Endometrial microvascular endothelial cells (primary cell): ENCODE measurements around the gene DTD1. TPM values are rescaled to one million over a fixed set of nuclear protein-coding genes. Genes with fewer than 3 reads are reported as not detected.
"Not testable (repeated sequence)": the region's sequence is repeated elsewhere in the genome, so short reads cannot be mapped to it uniquely, and the experiment has no call there.

Experiments
- in situ Hi-C: cut with HindIII; loops from 2 replicates; pipeline ENCODE4 v1.10.0; 2017; ENCODE audit warnings: low sequenced_read_pairs, low pct_unique_long_range_greater_than_20kb; ENCODE audit errors: inconsistent ontology term
- total RNA-seq: library from RNA; depleted of rRNA; stranded (reverse); fragments of >200 nt; gene quantifications from one replicate; pipeline ENCODE4 v1.2.3, GENCODE V29; 2015; ENCODE audit errors: inconsistent ontology term

The DTD1 gene
- total RNA-seq, 1 donor from 2014 or later: 69.3 TPM

DNA sequence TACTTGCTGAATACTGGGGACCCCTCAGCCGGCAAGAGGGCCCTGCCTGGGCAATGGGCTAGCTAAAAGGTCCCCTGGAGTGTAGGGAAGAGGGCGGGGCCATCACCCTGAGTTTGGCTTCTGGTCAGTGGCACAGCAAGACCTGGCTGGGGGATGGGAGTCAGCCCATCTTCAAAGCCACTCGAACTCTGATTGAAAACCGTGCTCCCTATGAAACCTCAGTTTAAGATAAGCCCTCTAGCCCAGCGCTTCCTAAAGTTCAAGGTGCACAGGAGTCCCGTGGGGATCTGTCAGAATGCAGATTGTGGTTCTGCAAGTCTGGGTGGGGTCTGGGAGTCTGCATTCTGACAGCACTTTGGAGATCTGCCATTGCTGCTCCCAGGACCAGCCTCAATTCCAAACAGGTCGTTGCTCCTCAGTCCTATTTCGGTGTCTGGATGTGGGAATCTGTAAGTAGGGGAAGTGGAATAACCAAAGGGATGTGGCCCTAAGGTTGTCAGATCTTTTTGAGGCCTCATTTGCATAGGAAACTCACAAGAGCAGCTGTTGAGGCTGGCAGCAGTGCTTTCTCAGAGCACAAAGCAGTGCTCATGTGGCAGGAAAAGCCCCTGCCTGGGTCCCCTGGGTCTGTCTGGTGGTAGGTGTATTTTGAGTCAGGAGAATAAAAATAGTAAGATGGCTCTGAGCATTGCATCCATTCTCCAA, 140.5 kb downstream of the DTD1 start:
- in situ Hi-C loops: no loop called here

DNA sequence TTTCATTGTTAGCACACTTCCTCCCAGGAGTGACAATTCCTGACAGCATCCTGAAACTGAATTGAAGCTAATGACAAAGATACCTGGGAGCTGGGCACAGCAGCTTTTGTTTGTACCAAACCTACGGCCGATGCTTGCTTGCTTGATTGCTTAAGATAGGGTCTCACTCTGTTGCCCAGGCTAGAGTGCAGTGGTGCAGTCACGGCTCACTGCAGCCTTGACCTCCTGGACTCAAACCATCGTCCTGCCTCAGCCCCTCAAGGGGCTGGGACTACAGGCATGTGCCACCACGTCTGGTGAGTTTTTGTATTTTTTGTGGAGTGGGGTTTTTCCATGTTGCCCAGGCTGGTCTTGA, 141.0 kb downstream of the DTD1 start:
- in situ Hi-C loops: no loop called here

DNA sequence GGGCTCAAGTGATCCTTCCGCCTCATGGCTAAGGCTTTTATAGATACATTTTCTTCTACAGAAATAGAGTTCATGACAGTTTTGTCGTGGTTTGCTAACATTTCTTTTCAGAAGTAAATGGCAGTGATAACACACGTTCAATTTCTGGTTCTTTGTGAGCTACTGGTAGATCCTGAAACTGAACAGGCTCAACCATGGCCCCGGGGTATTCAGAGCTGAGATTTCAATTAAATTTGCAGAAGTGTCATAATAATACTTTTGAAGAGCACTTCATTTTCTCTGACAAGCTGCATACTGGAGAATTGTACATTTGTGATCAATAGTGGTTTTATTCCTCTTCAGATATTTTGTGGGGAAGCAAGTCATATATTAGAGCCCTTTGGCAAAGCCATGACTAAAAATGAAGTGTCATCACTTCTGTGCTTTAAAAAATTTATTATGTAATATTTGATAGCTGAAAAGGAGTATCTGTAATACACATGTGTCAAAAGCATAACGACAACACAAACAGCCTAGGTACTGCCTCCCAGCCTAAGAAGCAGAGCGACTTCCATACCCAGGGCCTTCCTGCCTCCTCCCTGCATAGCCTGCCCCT, 141.5 kb downstream of the DTD1 start:
- in situ Hi-C loops: no loop called here

DNA sequence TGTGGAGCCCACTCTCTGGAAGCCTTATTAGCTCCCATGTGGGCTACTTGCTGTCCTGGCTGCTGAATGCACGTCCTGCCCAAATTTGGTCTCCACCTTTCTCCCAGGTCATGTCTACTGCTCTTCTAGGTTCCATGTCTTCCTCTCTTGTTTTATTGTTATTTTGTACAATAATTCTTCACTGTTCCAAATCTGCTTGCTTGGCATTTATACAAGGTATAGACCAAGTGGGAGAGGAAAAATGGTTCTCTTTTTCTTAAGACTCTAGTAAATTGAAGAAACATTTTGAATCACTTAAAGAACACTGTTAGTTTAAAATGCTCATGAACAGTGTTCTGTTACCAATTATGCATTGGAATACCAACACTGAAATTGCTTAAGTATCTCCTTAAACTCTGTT, 144.1 kb downstream of the DTD1 start:
- in situ Hi-C loops: no loop called here

DNA sequence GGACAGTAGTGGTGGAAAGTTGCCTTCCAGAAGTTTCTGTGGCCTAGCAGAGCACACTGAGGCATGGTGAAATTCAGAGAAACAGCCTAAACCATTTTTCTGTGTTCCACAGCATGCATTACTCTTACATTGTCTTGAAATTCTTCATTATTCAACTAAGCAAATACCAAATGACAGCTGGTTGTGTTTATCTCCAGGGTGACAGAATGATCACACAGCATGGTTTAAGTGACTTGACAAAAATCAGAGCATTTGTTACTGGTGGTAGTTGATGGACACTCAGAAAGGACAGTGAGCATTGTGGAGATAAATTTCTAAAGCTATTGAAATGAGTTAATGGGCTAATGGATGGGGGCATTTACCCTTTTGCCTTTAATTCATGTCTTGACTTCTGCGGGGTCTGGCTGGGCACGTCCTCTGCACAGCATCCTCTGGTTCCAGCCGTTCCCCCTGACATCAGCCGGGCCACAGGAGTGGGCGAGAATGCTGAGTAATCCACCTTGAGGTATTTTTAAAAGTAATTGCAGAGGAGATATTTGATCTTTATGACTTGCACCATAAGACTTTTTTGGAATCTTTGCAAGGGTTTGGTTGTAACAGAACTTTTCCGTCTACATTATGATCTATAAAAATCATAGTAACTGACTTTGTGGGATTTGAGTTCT, 146.8 kb downstream of the DTD1 start:
- in situ Hi-C loops: no loop called here

DNA sequence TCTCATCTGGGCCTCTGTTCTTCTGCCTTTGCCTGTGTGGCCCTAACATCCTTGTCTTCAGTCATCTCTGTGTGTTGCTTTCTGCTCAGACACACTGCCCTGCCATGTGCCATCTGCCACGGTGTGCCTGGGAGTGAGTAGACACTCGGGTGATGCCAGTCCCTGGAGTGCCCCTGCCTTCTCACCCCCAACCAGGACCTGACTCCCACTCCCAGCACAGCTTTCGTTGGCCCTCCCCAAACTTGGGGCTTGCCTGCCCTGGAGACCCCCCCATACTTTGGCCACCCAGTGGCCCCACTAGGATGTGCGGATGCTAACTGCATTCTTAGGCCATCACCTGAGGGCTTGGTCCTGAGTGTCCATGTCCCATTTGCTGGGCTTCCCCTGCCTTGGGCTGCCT, 149.3 kb downstream of the DTD1 start:
- in situ Hi-C loops: no loop called here

DNA sequence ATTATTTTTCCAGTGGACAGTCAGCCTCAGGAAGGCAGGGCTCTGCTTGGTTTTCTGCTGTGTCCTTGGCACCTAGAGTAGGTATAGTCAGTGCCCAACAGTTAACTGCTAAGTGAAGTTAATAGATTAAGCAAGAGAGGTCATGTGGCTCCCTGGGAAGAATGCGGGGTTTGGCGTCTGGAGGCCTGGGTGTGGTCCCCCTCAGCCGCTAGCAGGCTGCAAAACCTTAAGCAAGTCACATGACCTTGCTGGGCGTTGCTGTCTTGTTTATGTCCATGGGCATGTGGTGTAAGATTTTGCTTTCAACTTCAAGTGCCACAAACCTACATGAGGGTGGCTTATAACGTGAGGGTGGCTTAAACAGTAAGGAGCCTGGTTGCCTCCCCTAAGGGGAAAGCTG, 150.2 kb downstream of the DTD1 start:
- in situ Hi-C loops: no loop called here

DNA sequence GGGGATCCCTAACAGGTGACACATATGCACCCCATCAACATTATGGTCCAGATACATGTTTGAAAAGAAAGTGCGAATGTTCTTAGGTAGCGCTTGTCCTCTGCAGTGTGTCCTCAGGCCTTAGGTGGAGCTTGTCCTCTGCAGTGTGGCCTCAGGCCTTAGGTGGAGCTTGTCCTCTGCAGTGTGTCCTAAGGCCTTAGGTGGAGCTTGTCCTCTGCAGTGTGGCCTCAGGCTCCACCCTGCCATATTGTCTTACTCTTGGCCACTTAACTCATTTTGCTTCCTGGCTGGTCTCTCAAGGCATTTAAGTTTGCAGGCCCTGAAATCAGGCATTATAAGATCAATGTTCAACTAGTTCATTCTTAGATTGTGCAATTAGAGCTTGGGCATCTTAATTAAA, 151.0 kb downstream of the DTD1 start:
- in situ Hi-C loops: no loop called here

DNA sequence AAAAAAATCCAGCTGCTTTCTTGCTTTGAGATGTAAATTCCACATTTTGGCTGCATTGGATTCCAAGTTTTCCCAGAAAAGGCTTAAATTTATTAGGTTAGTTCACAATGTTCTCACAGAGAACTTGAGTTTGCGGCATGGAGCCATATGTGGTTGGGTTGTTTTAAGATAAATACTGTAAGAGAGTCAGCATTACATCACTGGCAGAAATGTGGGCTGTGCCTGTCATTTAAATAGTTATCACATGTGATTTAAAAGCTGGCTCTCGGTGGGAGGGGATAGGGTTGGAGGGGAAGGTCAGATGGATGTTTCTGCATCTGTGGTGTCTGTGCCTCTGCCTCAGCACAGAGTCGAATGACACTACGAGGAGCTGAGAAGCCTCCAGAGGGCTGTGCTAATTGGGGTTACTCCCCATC, 151.9 kb downstream of the DTD1 start:
- in situ Hi-C loops: no loop called here

DNA sequence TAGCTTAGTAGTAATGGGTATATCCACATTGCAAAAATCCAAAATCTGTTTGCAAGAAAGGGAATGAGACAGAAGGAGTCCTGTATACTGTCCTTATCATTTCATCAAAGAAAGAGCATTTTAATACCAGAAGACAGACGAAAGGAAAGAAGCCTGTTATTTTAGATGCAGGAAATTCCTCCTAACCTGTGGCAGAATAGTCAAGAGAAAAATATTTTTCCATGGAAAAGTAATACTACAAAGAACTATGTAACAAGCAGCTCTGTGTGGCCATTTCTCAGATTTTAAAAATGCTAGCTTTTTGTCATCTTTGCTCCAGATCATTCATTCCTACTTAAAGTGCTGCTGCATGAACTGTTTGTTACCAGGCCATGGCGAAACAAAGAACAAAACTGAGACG, 152.9 kb downstream of the DTD1 start:
- in situ Hi-C loops: no loop called here

DNA sequence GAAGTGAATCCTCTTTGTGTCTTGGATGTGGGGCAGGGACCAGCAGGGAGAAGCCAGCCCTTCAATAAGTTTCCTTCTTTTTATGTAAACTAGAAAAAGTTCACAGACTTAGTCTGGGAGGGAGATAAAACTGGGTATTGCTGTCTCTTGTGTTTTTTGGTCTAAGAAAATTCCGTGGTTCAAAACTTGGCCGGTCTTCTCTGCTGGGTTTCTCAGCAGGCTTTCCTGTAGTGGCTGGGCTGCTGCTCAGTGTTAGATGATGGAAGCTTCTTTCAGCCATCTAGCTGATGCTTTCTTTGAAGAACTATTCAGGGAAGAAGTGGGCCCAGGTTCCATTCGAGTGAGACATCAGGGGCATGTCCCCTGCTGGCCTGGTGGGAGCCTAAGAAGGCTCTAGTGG, 155.0 kb downstream of the DTD1 start:
- in situ Hi-C loops: no loop called here

DNA sequence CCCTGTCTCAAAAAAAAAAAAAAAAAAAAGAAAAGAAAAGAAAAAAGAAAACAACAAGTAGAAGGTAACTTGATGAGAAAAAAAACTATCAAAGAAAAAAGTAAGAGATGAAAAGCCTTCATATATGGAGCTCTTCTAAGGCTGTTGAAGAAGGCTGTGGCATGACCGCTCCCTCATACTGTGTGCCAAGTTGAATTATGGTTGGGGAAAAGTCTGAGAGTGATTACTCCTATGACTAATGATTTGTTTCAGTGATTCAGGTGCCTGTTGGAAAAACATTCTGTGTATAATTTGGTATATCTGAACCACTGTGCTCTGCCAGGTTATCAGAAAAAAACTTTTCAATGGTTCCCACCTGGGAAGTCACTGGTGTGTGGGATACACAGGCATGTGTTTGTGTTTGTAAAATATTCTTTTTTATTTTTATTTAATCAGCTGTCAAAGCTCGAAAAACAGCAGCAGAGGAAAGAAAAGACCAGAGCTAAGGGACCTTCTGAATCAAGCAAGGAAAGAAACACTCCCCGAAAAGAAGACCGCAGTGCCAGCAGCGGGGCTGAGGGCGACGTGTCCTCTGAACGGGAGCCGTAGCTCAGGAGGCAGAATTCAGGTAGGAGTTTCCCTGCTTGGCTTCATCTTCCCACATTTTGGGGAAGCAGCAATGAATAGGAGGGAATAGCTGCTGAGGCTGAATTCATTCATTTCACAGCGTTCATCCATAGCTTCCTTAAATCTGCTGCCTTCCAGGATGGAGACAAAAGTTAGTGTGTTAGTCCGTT, 156.0 kb downstream of the DTD1 start:
- in situ Hi-C loops: no loop called here

DNA sequence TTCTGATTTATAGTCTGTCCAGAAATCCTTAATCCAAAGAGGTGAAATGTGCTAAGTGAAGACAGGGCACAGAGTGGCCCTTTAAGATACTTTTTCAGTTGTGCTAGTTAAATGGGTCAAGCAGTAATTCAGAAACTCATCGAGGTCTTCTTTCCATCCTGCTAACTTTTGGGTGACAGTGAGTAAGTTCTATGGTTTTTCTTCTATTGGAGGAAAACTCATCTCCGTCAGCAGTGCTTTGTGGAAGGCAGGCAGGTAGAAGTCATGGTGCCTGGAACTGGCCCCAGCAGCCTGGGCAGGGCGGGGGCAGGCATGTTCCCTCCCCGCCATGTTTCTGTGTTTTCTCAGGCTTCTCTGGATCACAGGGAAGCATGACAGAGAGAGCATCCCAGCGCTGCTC, 159.2 kb downstream of the DTD1 start:
- in situ Hi-C loops: no loop called here

DNA sequence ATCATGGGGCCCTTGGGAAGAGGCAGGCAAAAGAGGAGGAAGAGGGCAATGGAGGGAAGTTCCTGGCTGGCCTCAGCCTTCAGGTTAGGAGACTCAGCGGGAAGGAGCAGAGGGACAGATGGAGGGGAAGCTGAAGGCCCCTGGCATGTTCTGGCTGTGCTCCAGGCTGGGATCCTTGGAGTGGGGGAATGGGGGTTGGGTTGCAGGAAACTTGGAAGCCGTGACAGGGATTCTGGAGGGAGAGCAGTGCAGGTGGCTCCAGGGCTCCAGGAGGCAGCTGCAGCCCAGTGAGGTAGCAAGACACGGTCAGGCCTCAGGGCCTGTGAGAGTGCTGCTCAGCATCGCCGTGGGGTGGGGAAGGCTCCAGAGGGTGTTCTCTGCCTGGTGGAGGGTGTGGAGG, 161.1 kb downstream of the DTD1 start:
- in situ Hi-C loops: no loop called here

DNA sequence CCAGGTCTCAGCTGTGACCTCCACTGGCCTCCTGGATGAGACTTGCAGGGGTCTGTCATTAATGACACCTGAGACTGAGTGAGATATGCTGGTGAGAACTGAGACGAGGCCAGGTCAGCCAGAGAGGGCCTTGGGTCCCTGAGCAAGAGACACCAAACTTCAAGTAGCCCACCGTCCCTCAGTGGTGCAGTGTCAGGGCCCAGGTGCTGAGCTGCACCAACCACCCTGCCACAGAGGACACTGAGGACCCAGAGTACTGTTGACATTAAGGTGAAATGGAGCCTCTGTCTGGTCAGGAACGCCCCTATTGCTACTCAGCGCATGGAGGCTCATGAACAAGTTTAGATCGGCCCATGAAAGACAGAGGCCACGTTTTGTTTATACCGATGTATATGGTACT, 161.7 kb downstream of the DTD1 start:
- in situ Hi-C loops: no loop called here

DNA sequence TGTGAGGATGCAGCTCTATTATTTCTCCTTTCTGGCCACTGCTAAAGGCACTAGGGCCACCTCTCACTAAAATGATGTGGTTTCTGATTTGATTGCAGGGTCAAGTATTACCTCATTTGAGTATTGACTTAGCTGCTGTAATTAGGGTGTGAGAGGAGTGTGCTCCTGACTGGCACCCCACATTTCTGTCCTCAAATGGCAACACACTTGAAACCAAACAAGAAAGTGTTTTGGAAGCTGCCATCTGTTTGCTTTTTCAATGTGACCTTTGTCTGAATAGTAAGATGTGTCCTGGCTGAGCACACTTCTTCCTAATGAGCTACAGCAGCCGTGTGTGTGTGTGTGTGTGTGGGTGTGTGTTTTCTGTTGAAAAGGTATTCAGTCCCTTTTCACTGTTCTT, 162.9 kb downstream of the DTD1 start:
- in situ Hi-C loops: no loop called here

DNA sequence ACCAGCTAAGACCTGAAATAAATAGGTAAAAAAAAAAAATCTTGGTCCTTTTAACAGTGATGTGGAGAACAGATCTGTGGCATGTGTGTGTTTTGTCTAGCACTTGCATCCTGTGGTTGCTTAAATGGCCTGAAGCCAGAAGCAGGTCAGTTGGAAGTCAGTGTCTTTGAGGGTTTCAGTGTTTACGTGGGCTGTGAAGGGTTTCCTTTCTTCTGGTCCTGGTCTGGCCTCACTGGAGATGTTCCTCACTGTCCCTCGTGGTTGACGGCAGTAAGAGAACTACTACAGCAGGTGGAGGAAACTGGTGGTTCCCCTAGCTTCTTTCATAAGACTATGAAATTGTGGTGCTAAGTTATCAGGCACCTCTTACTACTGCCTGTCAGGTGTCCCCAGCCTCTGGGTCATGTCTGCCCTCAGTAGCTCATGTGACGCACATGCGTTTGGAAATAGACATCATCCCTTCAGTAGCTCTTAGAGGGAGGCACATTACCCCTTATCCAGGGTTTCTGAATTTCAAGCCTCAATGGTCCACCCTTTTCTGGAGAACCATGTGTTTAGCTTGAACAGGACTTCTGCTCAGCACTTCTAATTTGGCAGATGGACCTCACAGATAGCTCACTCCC, 166.3 kb downstream of the DTD1 start:
- in situ Hi-C loops: no loop called here

DNA sequence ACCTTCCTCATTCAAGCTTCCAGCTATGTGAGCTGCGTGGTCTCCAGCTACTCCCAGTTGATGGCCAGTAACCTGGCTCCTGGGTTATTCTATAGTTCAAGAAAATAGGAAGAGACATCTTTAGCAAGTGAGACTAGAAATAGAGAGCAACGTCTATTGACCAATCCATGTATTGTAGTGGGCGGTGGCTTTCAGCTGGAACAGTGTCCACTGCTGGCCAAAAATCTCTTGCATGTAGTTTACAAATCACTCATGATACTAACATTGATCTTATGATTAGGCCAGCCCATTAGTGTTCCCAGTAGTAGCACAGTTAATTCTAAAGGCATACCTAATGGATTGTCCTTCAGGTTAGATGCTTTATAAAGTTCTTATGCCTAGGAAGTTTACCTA, 166.8 kb downstream of the DTD1 start:
- in situ Hi-C loops: no loop called here

DNA sequence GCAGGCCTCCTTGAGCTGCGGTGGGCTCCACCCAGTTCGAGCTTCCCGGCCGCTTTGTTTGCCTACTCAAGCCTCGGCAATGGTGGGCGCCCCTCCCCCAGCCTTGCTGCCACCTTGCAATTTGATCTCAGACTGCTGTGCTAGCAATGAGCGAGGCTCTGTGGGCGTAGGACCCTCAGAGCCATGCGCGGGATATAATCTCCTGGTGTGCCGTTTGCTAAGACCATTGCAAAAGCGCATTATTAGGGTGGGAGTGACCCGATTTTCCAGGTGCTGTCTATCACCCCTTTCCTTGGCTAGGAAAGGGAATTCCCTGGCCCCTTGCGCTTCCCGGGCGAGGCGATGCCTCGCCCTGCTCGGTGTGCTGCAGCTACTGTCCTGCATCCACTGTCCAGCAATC, 173.0 kb downstream of the DTD1 start:
- in situ Hi-C loops: not testable (repeated sequence)
